ENCODE results near the gene EFNA2. TPM values are rescaled to one million over a fixed set of nuclear protein-coding genes. Genes with fewer than 3 reads are reported as not detected.

Gene EFNA2
- total RNA-seq, 1 experiment from 2014 or later = not detected

DNA sequence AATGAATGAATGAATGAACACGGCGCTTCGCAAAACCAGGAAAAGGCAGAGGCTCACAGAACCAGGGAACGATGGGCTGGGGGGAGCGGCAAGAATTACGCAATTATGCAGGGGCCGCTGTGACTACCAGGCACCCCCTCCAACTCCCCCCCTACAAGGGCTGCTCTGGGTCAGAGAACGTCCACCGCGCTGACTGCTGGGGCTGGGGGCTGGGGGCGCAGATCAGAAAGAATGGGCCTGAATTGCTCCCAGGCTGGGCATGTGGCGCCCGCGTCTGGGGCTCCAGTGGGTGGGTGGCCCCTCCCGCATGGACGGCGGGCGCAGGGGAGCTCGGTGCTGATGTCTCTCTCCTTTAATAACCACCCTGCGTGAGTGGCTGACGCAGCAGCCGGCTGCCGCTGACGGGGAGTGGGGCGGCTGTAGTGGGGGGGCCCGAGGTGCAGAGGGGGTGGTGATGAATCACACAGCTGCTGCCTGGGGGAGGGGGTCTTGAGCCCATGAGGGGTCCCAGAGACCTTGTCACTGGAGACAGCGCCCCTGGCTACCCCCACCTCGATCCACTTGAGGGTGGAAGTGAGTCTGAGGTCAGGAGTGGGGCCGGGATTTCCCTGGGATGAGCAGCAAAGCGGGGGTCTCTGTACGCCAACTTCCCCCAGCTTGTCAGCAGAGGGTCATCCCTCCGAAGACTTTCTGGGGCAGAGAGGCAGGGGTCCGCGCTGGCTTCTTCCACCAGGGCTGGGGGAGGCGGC is 18.0 kb upstream of the EFNA2 start:
- no peak overlapping the region for H2AFZ ChIP-seq (ENCODE audit: low read length)
- peaks cover 16% of the 10 kb centered on the region for H3K79me2 ChIP-seq (ENCODE audit: low read length)
- H3K4me3 ChIP-seq (ENCODE audit: low read length) = peak overlapping the region; percentile 51; the same call in 1 of the 2 replicates
- H3K27ac ChIP-seq (ENCODE audit: low read length) = no peak overlapping the region
- peaks cover 19% of the 10 kb centered on the region for H3K36me3 ChIP-seq (ENCODE audit: insufficient read depth, low read length)
- H4K20me1 ChIP-seq (ENCODE audit: insufficient read depth, low read depth, low read length) = peaks cover 25% of the 10 kb centered on the region
- peaks cover 74% of the 10 kb centered on the region for H3K4me1 ChIP-seq (ENCODE audit: low read length)
- no peaks in the 10 kb centered on the region for H3K9me3 ChIP-seq (ENCODE audit: low read length)
- H3K9ac ChIP-seq (ENCODE audit: low read length) = peak overlapping the region; percentile 53; the same call in 1 of the 2 replicates
- H3K9me2 ChIP-seq (replicated peaks; ENCODE audit: insufficient read depth, low read length) = no peaks in the 10 kb centered on the region
- DNase-seq = no peak
- no peaks in the 10 kb centered on the region for H3K27me3 ChIP-seq (ENCODE audit: low read length)
- H3K4me2 ChIP-seq (ENCODE audit: low read depth, low read length, poor library complexity, severe bottlenecking) = peak overlapping the region; percentile 66

DNA sequence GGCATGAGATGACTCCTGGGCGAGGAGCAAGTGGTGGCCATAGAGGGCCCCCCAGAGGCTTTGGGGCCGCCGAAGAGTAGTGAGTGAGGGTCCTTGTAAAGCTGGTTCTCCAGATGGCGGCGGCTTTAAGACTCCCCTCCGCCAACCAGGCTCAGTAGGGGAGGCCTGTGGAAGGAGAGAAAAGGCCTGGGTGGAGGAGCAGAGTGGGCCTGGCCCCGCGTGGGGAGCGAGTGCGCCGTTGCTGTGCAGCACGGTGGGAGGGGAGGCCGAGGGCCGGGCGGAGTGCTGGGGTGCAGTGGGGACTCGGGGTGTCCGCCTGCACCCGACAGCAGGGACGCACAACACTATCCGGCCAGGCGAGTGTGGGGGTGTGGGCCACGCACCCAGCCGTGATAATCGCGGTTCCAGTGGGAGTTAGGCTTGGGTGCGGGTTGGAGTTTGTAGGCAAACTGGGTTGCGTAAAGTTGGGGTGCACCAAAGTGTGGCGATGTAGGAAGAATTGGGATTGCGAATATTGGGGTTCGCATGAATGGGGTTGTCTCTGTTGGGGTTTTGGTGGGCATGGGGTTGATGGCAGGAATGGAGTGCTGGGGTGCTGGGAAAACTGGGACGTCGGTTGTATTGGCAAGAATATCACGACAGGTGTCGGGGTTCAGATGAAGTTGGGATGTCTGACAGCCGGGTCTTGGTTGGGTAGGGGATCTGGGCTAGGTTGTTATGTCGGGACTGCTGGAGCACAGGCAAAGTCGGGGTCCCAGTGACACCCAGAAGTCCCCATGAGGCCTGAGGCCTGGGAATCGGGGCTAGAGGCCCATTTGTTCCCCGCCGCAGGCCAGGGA is 17.2 kb upstream of the EFNA2 start:
- Histone ChIP-seq H3K79me2 (ENCODE audit: low read length) (peaks cover 16% of the 10 kb centered on the region), H3K4me1 (ENCODE audit: low read length) (peaks cover 66% of the 10 kb centered on the region), H2AFZ (ENCODE audit: low read length) (no peak overlapping the region), H3K9me3 (ENCODE audit: low read length) (no peaks in the 10 kb centered on the region), H3K27me3 (ENCODE audit: low read length) (no peaks in the 10 kb centered on the region), H3K9ac (ENCODE audit: low read length) (peak overlapping the region; percentile 29; the same call in 1 of the 2 replicates), H3K27ac (ENCODE audit: low read length) (no peak overlapping the region), H4K20me1 (ENCODE audit: insufficient read depth, low read depth, low read length) (peaks cover 28% of the 10 kb centered on the region), H3K4me3 (ENCODE audit: low read length) (peak overlapping the region; percentile 28; the same call in 1 of the 2 replicates), H3K9me2 (replicated peaks; ENCODE audit: insufficient read depth, low read length) (no peaks in the 10 kb centered on the region), H3K4me2 (ENCODE audit: low read depth, low read length, poor library complexity, severe bottlenecking) (peak overlapping the region; percentile 28), H3K36me3 (ENCODE audit: insufficient read depth, low read length) (peaks cover 21% of the 10 kb centered on the region)
- DNase-seq = no peak

DNA sequence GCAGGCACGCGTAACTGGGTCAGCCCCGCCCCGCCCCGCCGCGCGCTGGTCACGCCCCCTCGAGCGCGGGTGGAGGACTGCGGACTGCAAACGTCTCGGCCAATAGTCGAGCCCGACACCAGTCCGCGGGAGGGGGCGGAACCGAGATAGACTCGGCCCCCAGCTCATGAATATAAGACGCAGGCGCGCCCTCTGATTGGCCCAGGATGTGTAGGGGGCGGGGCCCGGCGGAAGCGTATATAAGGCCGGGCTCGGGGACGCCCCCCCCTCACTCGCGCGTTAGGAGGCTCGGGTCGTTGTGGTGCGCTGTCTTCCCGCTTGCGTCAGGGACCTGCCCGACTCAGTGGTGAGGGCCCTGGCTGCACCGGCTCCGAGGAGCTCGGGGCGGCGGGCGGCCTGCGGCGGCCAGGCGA is 16.6 kb upstream of the EFNA2 start, which contains the start of gene CIRBP:
Gene CIRBP, plus strand, starts transcription at position 268 of the 413 bp plus-strand sequence. CDS start 1,602 bp downstream, outside the sequence.
- no peak within 1 kb of the TSS for H2AFZ ChIP-seq (ENCODE audit: low read length)
- peak within 1 kb of the TSS; percentile 77 for H3K27ac ChIP-seq (ENCODE audit: low read length)
- H3K4me1 ChIP-seq (ENCODE audit: low read length) = peaks cover 66% of the 10 kb centered on the region
- peak within 1 kb of the TSS; percentile 92 for H3K9ac ChIP-seq (ENCODE audit: low read length)
- peak within 1 kb of the TSS; percentile 83 for H3K4me3 ChIP-seq (ENCODE audit: low read length)
- H3K27me3 ChIP-seq (ENCODE audit: low read length) = no peaks in the 10 kb centered on the region
- H3K9me3 ChIP-seq (ENCODE audit: low read length) = no peaks in the 10 kb centered on the region
- no peaks in the 10 kb centered on the region for H3K9me2 ChIP-seq (replicated peaks; ENCODE audit: insufficient read depth, low read length)
- DNase-seq = peak; percentile 99
- peaks cover 22% of the 10 kb centered on the region for H3K36me3 ChIP-seq (ENCODE audit: insufficient read depth, low read length)
- H3K4me2 ChIP-seq (ENCODE audit: low read depth, low read length, poor library complexity, severe bottlenecking) = peak within 1 kb of the TSS; percentile 85
- peaks cover 28% of the 10 kb centered on the region for H4K20me1 ChIP-seq (ENCODE audit: insufficient read depth, low read depth, low read length)
- peaks cover 16% of the 10 kb centered on the region for H3K79me2 ChIP-seq (ENCODE audit: low read length)

DNA sequence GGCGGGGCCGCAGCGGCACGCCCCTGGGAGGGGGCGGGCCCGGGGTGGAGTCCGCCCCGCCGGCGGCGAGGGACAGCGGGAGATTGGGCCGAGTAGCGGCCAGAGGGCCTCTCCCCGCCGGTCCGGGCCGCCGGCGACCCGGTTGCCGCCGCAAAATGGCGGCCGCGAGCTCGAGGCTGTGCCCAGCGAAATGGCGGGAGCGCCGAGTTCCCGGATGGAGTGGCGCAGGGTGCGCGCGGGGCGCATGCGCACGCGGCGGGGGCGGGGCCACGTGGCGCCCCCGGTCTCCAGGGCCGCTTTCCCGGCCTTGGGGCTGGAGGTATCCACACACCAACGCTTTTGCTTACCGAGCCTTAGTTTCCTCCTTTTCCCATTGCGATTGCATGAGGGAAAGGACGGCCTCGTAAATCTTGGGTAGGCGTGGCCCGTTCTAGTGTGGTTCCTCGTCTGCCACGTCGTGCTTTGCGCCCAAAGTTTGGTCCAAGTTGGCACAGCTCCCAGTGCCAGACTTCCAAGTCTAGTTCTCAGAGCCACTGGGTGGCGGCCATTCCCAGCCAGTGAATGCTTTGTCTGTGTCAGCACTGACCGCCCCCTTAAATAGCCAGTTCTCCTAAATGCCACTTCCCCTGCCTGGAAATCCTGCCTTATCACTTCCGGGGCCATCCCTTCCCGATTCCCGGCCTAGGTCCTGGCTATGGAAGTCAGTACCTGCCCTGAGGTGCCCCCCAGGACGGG is 16.0 kb upstream of the EFNA2 start:
- H3K27ac ChIP-seq (ENCODE audit: low read length) = peak overlapping the region; percentile 77
- peak overlapping the region; percentile 85 for H3K4me2 ChIP-seq (ENCODE audit: low read depth, low read length, poor library complexity, severe bottlenecking)
- no peak overlapping the region for H2AFZ ChIP-seq (ENCODE audit: low read length)
- peak overlapping the region; percentile 92 for H3K9ac ChIP-seq (ENCODE audit: low read length)
- no peaks in the 10 kb centered on the region for H3K9me3 ChIP-seq (ENCODE audit: low read length)
- peaks cover 28% of the 10 kb centered on the region for H4K20me1 ChIP-seq (ENCODE audit: insufficient read depth, low read depth, low read length)
- peaks cover 28% of the 10 kb centered on the region for H3K36me3 ChIP-seq (ENCODE audit: insufficient read depth, low read length)
- peak overlapping the region; percentile 83 for H3K4me3 ChIP-seq (ENCODE audit: low read length)
- DNase-seq = peak; percentile 94
- no peaks in the 10 kb centered on the region for H3K27me3 ChIP-seq (ENCODE audit: low read length)
- H3K4me1 ChIP-seq (ENCODE audit: low read length) = peaks cover 67% of the 10 kb centered on the region
- no peaks in the 10 kb centered on the region for H3K9me2 ChIP-seq (replicated peaks; ENCODE audit: insufficient read depth, low read length)
- H3K79me2 ChIP-seq (ENCODE audit: low read length) = peaks cover 16% of the 10 kb centered on the region

DNA sequence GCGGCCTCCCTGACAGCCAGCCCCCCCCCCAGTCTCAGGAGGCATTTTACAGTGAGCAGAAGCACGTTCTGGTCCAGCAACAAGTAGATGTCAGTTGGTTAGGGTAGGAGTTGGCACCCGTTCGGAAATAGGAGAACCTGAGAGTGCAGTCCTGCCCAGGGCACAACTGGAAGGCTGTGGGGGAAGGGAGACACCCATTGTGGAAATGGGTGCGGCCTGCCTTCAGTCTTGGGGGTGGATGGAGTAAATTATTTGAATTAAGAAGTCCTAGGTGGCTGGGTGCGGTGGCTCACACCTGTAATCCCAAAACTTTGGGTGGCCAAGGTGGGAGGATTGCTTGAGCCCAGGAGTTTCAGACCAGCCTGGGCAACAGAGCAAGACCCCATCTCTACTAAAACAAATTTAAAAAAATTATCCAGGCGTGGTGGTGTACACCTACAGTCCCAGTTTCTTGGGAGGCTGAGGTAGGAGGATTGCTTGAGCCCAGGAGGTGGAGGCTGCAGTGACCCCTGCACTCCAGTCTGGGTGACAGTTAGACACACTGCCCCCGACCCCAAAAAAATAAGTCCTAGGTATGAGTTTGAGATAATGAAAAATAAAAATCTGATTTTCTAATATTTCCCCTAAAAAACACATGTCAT is 15.3 kb upstream of the EFNA2 start:
- Histone ChIP-seq H3K36me3 (ENCODE audit: insufficient read depth, low read length) (peaks cover 32% of the 10 kb centered on the region), H3K27me3 (ENCODE audit: low read length) (no peaks in the 10 kb centered on the region), H3K4me2 (ENCODE audit: low read depth, low read length, poor library complexity, severe bottlenecking) (peak overlapping the region; percentile 85), H3K27ac (ENCODE audit: low read length) (peak overlapping the region; percentile 77), H3K9ac (ENCODE audit: low read length) (peak overlapping the region; percentile 92), H2AFZ (ENCODE audit: low read length) (no peak overlapping the region), H3K4me1 (ENCODE audit: low read length) (peaks cover 66% of the 10 kb centered on the region), H3K9me3 (ENCODE audit: low read length) (no peaks in the 10 kb centered on the region), H3K4me3 (ENCODE audit: low read length) (peak overlapping the region; percentile 83), H3K9me2 (replicated peaks; ENCODE audit: insufficient read depth, low read length) (no peaks in the 10 kb centered on the region), H4K20me1 (ENCODE audit: insufficient read depth, low read depth, low read length) (peaks cover 28% of the 10 kb centered on the region), H3K79me2 (ENCODE audit: low read length) (peaks cover 16% of the 10 kb centered on the region)
- peak; percentile 66 for DNase-seq

DNA sequence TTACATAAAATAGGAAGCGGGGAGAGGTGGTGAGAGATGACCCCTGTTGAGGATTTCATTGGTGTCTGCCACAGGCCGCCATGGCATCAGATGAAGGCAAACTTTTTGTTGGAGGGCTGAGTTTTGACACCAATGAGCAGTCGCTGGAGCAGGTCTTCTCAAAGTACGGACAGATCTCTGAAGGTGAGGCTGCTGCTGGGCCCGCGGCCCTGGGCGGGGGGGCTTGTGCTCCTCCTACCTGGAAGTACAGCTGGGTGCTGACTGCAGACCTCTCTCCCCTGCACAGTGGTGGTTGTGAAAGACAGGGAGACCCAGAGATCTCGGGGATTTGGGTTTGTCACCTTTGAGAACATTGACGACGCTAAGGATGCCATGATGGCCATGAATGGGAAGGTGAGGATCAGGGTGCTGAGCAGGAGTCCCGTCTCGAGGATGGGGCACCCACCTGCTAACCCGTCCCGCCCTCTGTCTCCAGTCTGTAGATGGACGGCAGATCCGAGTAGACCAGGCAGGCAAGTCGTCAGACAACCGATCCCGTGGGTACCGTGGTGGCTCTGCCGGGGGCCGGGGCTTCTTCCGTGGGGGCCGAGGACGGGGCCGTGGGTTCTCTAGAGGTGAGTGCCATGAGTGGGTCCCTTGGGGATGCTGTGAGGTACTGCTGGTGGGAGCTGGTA is 14.7 kb upstream of the EFNA2 start:
- H3K9me3 ChIP-seq (ENCODE audit: low read length) = no peaks in the 10 kb centered on the region
- no peak for DNase-seq
- H4K20me1 ChIP-seq (ENCODE audit: insufficient read depth, low read depth, low read length) = peaks cover 28% of the 10 kb centered on the region
- no peaks in the 10 kb centered on the region for H3K27me3 ChIP-seq (ENCODE audit: low read length)
- no peak overlapping the region for H2AFZ ChIP-seq (ENCODE audit: low read length)
- H3K36me3 ChIP-seq (ENCODE audit: insufficient read depth, low read length) = peaks cover 32% of the 10 kb centered on the region
- H3K9me2 ChIP-seq (replicated peaks; ENCODE audit: insufficient read depth, low read length) = no peaks in the 10 kb centered on the region
- H3K4me1 ChIP-seq (ENCODE audit: low read length) = peaks cover 60% of the 10 kb centered on the region
- H3K27ac ChIP-seq (ENCODE audit: low read length) = peak overlapping the region; percentile 77
- H3K9ac ChIP-seq (ENCODE audit: low read length) = peak overlapping the region; percentile 92; the same call in 1 of the 2 replicates
- peak overlapping the region; percentile 83; the same call in 1 of the 2 replicates for H3K4me3 ChIP-seq (ENCODE audit: low read length)
- peak overlapping the region; percentile 85 for H3K4me2 ChIP-seq (ENCODE audit: low read depth, low read length, poor library complexity, severe bottlenecking)
- peaks cover 17% of the 10 kb centered on the region for H3K79me2 ChIP-seq (ENCODE audit: low read length)

Measured in Karpas-422 (cell line).